ENCODE results near the gene GABRR3.

The GABRR3 gene

GRCh38 chr3:98027085-98027446, 8.0 kb downstream of the GABRR3 start:
- no peaks in the 10 kb centered on the region for H3K9me3 ChIP-seq (ENCODE audit: low read length)
- H2AFZ ChIP-seq (ENCODE audit: low read length): no peak overlapping the region
- H4K20me1 ChIP-seq (ENCODE audit: insufficient read depth, low read length): no peaks in the 10 kb centered on the region
- no peaks in the 10 kb centered on the region for H3K79me2 ChIP-seq (ENCODE audit: insufficient read depth, low read length)
- TF ChIP-seq EZH2 (IDR thresholded peaks at IDR 0.05; ENCODE audit: borderline replicate concordance, low read length): no peak
- TF ChIP-seq, protein P1, sequence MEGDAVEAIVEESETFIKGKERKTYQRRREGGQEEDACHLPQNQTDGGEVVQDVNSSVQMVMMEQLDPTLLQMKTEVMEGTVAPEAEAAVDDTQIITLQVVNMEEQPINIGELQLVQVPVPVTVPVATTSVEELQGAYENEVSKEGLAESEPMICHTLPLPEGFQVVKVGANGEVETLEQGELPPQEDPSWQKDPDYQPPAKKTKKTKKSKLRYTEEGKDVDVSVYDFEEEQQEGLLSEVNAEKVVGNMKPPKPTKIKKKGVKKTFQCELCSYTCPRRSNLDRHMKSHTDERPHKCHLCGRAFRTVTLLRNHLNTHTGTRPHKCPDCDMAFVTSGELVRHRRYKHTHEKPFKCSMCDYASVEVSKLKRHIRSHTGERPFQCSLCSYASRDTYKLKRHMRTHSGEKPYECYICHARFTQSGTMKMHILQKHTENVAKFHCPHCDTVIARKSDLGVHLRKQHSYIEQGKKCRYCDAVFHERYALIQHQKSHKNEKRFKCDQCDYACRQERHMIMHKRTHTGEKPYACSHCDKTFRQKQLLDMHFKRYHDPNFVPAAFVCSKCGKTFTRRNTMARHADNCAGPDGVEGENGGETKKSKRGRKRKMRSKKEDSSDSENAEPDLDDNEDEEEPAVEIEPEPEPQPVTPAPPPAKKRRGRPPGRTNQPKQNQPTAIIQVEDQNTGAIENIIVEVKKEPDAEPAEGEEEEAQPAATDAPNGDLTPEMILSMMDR (IDR thresholded peaks at IDR 0.05; ENCODE audit: low read length): no peak
- no peaks in the 10 kb centered on the region for H3K9me2 ChIP-seq (ENCODE audit: low read depth, low read length)
- no peak overlapping the region for H3K9ac ChIP-seq (ENCODE audit: low read length)
- H3K27ac ChIP-seq (ENCODE audit: low read depth, low read length, poor library complexity, severe bottlenecking): no peak overlapping the region
- no peaks in the 10 kb centered on the region for H3K27me3 ChIP-seq (ENCODE audit: insufficient read depth, low read length)
- no peaks in the 10 kb centered on the region for H3F3A ChIP-seq (ENCODE audit: insufficient read depth, low read length)
- no peak overlapping the region for H3K4me2 ChIP-seq (ENCODE audit: low read length)
- no peaks in the 10 kb centered on the region for H3K36me3 ChIP-seq (ENCODE audit: insufficient read depth, low read length)
- no peak overlapping the region for H3K4me3 ChIP-seq (ENCODE audit: low read depth, low read length, poor library complexity, severe bottlenecking)
- H3K4me1 ChIP-seq (ENCODE audit: insufficient read depth, low read length, severe bottlenecking): no peaks in the 10 kb centered on the region

DNA sequence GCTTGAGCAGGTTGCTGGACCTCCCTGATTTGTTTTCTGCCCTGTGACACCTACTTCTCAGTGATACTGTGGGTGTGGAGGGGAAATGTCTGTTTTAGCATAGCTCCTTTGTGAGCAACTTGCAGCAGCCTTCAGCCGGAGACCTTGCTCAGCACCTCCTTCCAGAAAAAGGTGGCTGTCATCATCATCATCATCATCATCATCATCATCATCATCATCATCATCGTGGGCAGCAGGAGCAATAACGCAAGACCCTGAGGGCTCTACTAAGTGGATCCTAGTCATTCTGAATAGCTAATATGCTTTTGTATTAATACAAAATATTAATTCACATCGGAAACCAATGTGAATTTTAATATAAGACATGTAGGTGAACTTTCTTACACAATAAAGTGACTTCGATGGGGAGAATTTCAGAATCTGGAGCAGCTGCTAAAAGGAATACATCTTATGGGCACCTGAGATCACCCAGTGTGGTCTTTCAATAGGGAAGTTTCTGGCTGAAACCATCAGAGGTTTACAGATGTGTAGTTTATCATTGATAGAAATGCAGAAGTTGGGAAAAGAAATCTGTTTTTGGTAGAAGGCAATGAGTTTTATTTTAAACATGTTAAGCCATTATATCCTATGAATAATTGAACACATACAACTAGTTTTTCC, 8.6 kb downstream of the GABRR3 start:
- Histone ChIP-seq H3K36me3 (ENCODE audit: insufficient read depth, low read length) (no peaks in the 10 kb centered on the region), H3K79me2 (ENCODE audit: insufficient read depth, low read length) (no peaks in the 10 kb centered on the region), H3F3A (ENCODE audit: insufficient read depth, low read length) (no peaks in the 10 kb centered on the region), H3K9ac (ENCODE audit: low read length) (no peak overlapping the region), H2AFZ (ENCODE audit: low read length) (no peak overlapping the region), H3K9me2 (ENCODE audit: low read depth, low read length) (no peaks in the 10 kb centered on the region), H3K4me2 (ENCODE audit: low read length) (no peak overlapping the region), H3K27me3 (ENCODE audit: insufficient read depth, low read length) (no peaks in the 10 kb centered on the region), H3K4me1 (ENCODE audit: insufficient read depth, low read length, severe bottlenecking) (no peaks in the 10 kb centered on the region), H3K9me3 (ENCODE audit: low read length) (no peaks in the 10 kb centered on the region), H4K20me1 (ENCODE audit: insufficient read depth, low read length) (no peaks in the 10 kb centered on the region), H3K27ac (ENCODE audit: low read depth, low read length, poor library complexity, severe bottlenecking) (no peak overlapping the region), H3K4me3 (ENCODE audit: low read depth, low read length, poor library complexity, severe bottlenecking) (no peak overlapping the region)
- TF ChIP-seq EZH2 (IDR thresholded peaks at IDR 0.05; ENCODE audit: borderline replicate concordance, low read length): no peak
- TF ChIP-seq, protein P1 (IDR thresholded peaks at IDR 0.05; ENCODE audit: low read length): no peak

DNA sequence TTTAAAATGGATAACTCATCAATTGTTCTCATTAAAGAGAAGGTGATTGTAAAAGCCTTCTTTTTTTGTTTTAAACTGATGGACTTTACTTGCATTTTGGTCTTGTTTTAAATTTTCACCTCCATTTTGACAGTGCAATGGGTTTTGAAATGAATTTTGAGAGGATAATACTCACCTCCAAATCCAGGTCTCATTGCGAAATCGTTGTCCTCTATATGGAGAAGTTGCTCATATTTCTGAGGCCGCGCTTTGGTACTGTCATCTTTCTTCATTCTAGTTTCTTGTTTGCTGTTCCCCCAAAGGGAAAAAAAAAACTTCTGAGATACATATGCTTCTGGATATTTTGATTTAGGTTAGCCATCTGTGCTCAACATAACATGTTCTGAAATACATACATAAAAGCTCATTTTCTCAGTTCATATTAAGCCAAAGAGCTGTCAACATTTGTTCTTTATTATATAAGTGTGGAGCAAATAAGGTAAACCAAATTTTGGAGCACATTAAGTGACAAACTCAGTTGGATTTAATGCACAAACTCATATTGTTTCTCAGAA, 9.6 kb downstream of the GABRR3 start:
- Histone ChIP-seq H3K79me2 (ENCODE audit: insufficient read depth, low read length) (no peaks in the 10 kb centered on the region), H4K20me1 (ENCODE audit: insufficient read depth, low read length) (no peaks in the 10 kb centered on the region), H3K9ac (ENCODE audit: low read length) (no peak overlapping the region), H3K27me3 (ENCODE audit: insufficient read depth, low read length) (no peaks in the 10 kb centered on the region), H3K9me2 (ENCODE audit: low read depth, low read length) (no peaks in the 10 kb centered on the region), H3K36me3 (ENCODE audit: insufficient read depth, low read length) (no peaks in the 10 kb centered on the region), H3K27ac (ENCODE audit: low read depth, low read length, poor library complexity, severe bottlenecking) (no peak overlapping the region), H2AFZ (ENCODE audit: low read length) (no peak overlapping the region), H3K4me2 (ENCODE audit: low read length) (no peak overlapping the region), H3K9me3 (ENCODE audit: low read length) (no peaks in the 10 kb centered on the region), H3F3A (ENCODE audit: insufficient read depth, low read length) (no peaks in the 10 kb centered on the region), H3K4me1 (ENCODE audit: insufficient read depth, low read length, severe bottlenecking) (no peaks in the 10 kb centered on the region), H3K4me3 (ENCODE audit: low read depth, low read length, poor library complexity, severe bottlenecking) (no peak overlapping the region)
- TF ChIP-seq EZH2 (IDR thresholded peaks at IDR 0.05; ENCODE audit: borderline replicate concordance, low read length): no peak
- TF ChIP-seq, protein P1 (IDR thresholded peaks at IDR 0.05; ENCODE audit: low read length): no peak
